WERI-Rb-1 (cell line): ENCODE data around the gene DIAPH2.

Experiments used
- DNase-seq: peaks from one replicate; pipeline ENCODE4 v3.0.0-alpha.2; 2020
- H3K27ac ChIP-seq: fragments of 250-450 bp; sonication (Bioruptor Pico); 2 replicates; pipeline ENCODE4 v1.5.1; 2020; ENCODE audit warnings: mild to moderate bottlenecking, moderate library complexity
- H3K27me3 ChIP-seq: fragments of 250-450 bp; sonication (Bioruptor Pico); 2 replicates; pipeline ENCODE4 v1.5.1; 2021; ENCODE audit warnings: mild to moderate bottlenecking, low read depth, moderate library complexity; ENCODE audit not compliant: insufficient read depth, severe bottlenecking
- H3K36me3 ChIP-seq: fragments of 250-450 bp; sonication (Bioruptor Pico); 2 replicates; pipeline ENCODE4 v1.5.1; 2020; ENCODE audit warnings: mild to moderate bottlenecking, moderate library complexity
- H3K4me3 ChIP-seq: 2 replicates; pipeline ENCODE4 v1.5.1; 2011; ENCODE audit warnings: low read depth, mild to moderate bottlenecking, control low read depth, low read length
- H3K9me3 ChIP-seq: fragments of 250-450 bp; sonication (Bioruptor Pico); 2 replicates; pipeline ENCODE4 v1.5.1; 2021; ENCODE audit warnings: mild to moderate bottlenecking, moderate library complexity; ENCODE audit not compliant: severe bottlenecking
- CTCF ChIP-seq: IDR thresholded peaks from 2 replicates; pipeline ENCODE4 v1.5.1; 2011; ENCODE audit warnings: low read depth, mild to moderate bottlenecking, control low read depth, inconsistent platforms, low read length

The DIAPH2 gene

GRCh38 chrX:97539970-97540519 lies 855.4 kb downstream of the DIAPH2 start:
- TF ChIP-seq CTCF = no peak
- Histone ChIP-seq H3K9me3 (no peaks in the 10 kb centered on the region), H3K27me3 (no peaks in the 10 kb centered on the region), H3K27ac (no peak overlapping the region), H3K36me3 (peaks cover 20% of the 10 kb centered on the region), H3K4me3 (no peak overlapping the region)
- no peak for DNase-seq

DNA sequence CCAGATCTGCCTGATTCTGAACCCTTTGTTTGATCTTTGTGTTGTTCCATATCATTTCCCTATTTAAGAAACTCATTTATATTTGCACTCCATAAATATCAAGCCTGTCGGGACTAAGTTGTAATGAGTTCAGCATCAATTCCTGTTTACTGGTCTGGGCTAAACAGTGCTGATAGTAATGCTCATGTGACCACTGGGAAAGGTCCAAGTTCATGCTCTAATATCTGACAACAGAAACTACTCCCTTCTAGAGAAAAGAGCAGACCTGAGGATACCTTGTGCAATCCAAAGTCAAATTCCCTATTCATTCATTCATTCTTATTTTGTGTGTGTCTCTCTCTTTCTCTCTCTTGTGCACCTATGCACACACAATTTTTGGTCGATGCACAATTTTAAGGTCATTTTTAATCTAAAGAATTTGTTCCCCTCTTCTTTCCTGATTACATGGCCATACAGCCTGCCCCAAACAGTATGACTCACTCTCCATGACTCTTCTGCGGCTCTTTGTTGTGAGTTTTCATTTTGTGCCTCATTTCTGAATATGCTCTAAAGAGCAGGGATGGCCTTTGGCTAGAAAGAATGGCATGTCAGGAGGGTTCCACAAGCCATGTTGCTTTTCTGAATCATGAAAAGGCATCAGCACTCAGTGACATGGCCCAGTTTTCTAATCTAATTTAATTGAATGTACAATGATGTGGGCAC lies 863.4 kb downstream of the DIAPH2 start:
- Histone ChIP-seq H3K36me3 (peaks cover 40% of the 10 kb centered on the region), H3K27me3 (no peaks in the 10 kb centered on the region), H3K4me3 (no peak overlapping the region), H3K27ac (no peak overlapping the region), H3K9me3 (no peaks in the 10 kb centered on the region)
- DNase-seq = no peak
- TF ChIP-seq CTCF = no peak

- no peak for TF ChIP-seq CTCF
- Histone ChIP-seq H3K9me3 (no peaks in the 10 kb centered on the region), H3K27me3 (no peaks in the 10 kb centered on the region), H3K36me3 (peaks cover 46% of the 10 kb centered on the region), H3K27ac (no peak overlapping the region), H3K4me3 (no peak overlapping the region)
- no peak for DNase-seq
These were observed 867.2 kb downstream of the DIAPH2 start for GRCh38 chrX:97551821-97552220.

GRCh38 chrX:97553833-97554232 lies 869.2 kb downstream of the DIAPH2 start:
- Histone ChIP-seq H3K4me3 (no peak overlapping the region), H3K36me3 (peaks cover 44% of the 10 kb centered on the region), H3K27me3 (no peaks in the 10 kb centered on the region), H3K9me3 (no peaks in the 10 kb centered on the region), H3K27ac (no peak overlapping the region)
- no peak for DNase-seq
- TF ChIP-seq CTCF = no peak

GRCh38 chrX:97556359-97556758 lies 871.7 kb downstream of the DIAPH2 start:
- TF ChIP-seq CTCF = no peak
- no peak overlapping the region for H3K27ac ChIP-seq
- H3K9me3 ChIP-seq = no peaks in the 10 kb centered on the region
- H3K4me3 ChIP-seq = no peak overlapping the region
- no peak for DNase-seq
- H3K36me3 ChIP-seq = peaks cover 64% of the 10 kb centered on the region
- H3K27me3 ChIP-seq = no peaks in the 10 kb centered on the region
